Thyroid gland (tissue), 4 donors: ENCODE results near the gene LINC01488. TPM values are rescaled to one million over a fixed set of nuclear protein-coding genes. Genes with fewer than 3 reads are reported as not detected.

Experiments used
- DNase-seq, 2 donors: peaks; one replicate each; pipeline ENCODE4 v3.0.0-alpha.2; 2019
- H3K27ac ChIP-seq, 3 donors: fragments of 200-600 bp; sonication (generic); 1 replicate in 2 of 3; 2 replicates in 1 of 3; pipeline ENCODE4 v1.5.1; 2016 to 2019; ENCODE audit warnings: mild to moderate bottlenecking in 1 of 3, moderate library complexity in 1 of 3
- H3K27me3 ChIP-seq: fragments of 200-600 bp; sonication (generic); one replicate; pipeline ENCODE4 v1.5.1; 2019
- H3K36me3 ChIP-seq, 2 donors: fragments of 200-600 bp; sonication (generic); one replicate each; pipeline ENCODE4 v1.5.1; 2016 to 2019
- H3K4me1 ChIP-seq, 2 donors: fragments of 200-600 bp; sonication (generic); one replicate each; pipeline ENCODE4 v1.5.1; 2017 to 2019
- H3K4me3 ChIP-seq, 3 donors: fragments of 200-600 bp; sonication (generic); replicated peaks in 1 of 3; 1 replicate in 2 of 3; 2 replicates in 1 of 3; pipeline ENCODE4 v1.5.1; 2016; ENCODE audit warnings: mild to moderate bottlenecking in 1 of 3
- H3K9me3 ChIP-seq: fragments of 200-600 bp; sonication (generic); one replicate; pipeline ENCODE4 v1.5.1; 2017
- POLR2A ChIP-seq, 2 donors: fragments of 450-650 bp; IDR thresholded peaks; one replicate each; pipeline ENCODE4 v1.6.1; 2017; ENCODE audit warnings: antibody characterized with exemption in 2 of 2, mild to moderate bottlenecking in 2 of 2, moderate library complexity in 1 of 2
- WGBS, 2 donors: methylation state at CpG; one replicate each; pipeline ENCODE4 v1.1.5; 2017; 5-methylcytosine and 5-hydroxymethylcytosine counted together
- intact Hi-C: fragments of 100-400 bp; cut with DNase I; formaldehyde crosslinking; loops from one replicate; pipeline ENCODE4 v1.15.1; 2023
- total RNA-seq, 4 donors: library from RNA; depleted of rRNA; stranded (reverse); fragments of >200 nt; gene quantifications; one replicate each; pipeline ENCODE4 v1.2.3, GENCODE V29; 2016
- TF ChIP-seq, protein P1 (sequence below), 6 experiments: fragments of 200-600 bp in 3 of 6; fragments of 450-650 bp in 3 of 6; sonication (generic) in 3 of 6; IDR thresholded peaks; one replicate each; pipeline ENCODE4 v1.5.1; 2016 to 2019; ENCODE audit warnings: antibody characterized with exemption in 6 of 6, mild to moderate bottlenecking in 2 of 6, inconsistent platforms in 1 of 6, moderate library complexity in 1 of 6

Gene LINC01488
- total RNA-seq, 4 donors from 2014 or later, result not detected

- no peak for DNase-seq
Observed at GRCh38 chr11:69512136-69512535, 30.7 kb downstream of the LINC01488 start.

GRCh38 chr11:69512790-69513189 is 31.3 kb downstream of the LINC01488 start:
- DNase-seq, result no peak
- TF ChIP-seq POLR2A (IDR thresholded peaks at IDR 0.05), result no peak
- TF ChIP-seq, protein P1, sequence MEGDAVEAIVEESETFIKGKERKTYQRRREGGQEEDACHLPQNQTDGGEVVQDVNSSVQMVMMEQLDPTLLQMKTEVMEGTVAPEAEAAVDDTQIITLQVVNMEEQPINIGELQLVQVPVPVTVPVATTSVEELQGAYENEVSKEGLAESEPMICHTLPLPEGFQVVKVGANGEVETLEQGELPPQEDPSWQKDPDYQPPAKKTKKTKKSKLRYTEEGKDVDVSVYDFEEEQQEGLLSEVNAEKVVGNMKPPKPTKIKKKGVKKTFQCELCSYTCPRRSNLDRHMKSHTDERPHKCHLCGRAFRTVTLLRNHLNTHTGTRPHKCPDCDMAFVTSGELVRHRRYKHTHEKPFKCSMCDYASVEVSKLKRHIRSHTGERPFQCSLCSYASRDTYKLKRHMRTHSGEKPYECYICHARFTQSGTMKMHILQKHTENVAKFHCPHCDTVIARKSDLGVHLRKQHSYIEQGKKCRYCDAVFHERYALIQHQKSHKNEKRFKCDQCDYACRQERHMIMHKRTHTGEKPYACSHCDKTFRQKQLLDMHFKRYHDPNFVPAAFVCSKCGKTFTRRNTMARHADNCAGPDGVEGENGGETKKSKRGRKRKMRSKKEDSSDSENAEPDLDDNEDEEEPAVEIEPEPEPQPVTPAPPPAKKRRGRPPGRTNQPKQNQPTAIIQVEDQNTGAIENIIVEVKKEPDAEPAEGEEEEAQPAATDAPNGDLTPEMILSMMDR (IDR thresholded peaks at IDR 0.05), result no peak
- WGBS, 2 donors, result 83 to 89% methylated on average over 5 to 15 of the region's 16 CpGs

More at GRCh38 chr11:69512136-69512535, 30.7 kb downstream of the LINC01488 start:
- H3K27ac ChIP-seq, result no peak overlapping the region
- no peaks in the 10 kb centered on the region for H3K27me3 ChIP-seq
- peaks cover 0 to 12% of the 10 kb centered on the region in 2 donors for H3K4me1 ChIP-seq
- WGBS, 2 donors, result 79 to 89% methylated on average over 6 to 8 of the region's 8 CpGs
- TF ChIP-seq, protein P1 (IDR thresholded peaks at IDR 0.05), result no peak
- no peak for TF ChIP-seq POLR2A (IDR thresholded peaks at IDR 0.05)
- H3K4me3 ChIP-seq, result no peak overlapping the region
- no peaks in the 10 kb centered on the region for H3K36me3 ChIP-seq
- H3K9me3 ChIP-seq, result no peaks in the 10 kb centered on the region
- intact Hi-C loops, result no loop called here

DNA sequence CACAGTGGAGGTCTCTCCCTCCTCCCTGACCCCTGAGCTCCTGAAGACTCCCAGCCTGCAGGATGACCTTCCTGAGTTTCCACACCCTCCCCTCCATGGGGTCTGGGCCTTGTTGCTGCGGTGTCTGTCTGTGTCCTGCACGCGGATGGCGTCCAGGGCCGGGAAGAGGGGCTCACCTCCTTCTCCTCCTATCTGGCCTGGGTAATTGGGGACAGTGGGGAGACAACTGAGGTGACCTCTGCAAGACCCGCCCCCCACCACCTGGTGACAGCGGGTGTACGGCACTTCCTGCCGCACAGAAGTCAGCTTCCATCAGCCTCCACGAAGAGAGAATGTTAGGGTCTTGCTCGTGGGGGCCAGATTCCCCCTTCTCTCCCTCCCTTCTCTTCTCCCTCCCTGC is 31.7 kb downstream of the LINC01488 start:
- intact Hi-C loops, result no loop called here

More at GRCh38 chr11:69512790-69513189, 31.3 kb downstream of the LINC01488 start:
- intact Hi-C loops, result no loop called here
- no peak overlapping the region for H3K4me3 ChIP-seq
- no peaks in the 10 kb centered on the region for H3K9me3 ChIP-seq
- peaks cover 0 to 12% of the 10 kb centered on the region in 2 donors for H3K4me1 ChIP-seq
- no peaks in the 10 kb centered on the region for H3K27me3 ChIP-seq
- no peaks in the 10 kb centered on the region for H3K36me3 ChIP-seq
- H3K27ac ChIP-seq, result no peak overlapping the region

GRCh38 chr11:69513663-69514224 is 32.3 kb downstream of the LINC01488 start:
- no peaks in the 10 kb centered on the region for H3K9me3 ChIP-seq
- no peak for DNase-seq
- H3K27ac ChIP-seq, result no peak overlapping the region
- intact Hi-C loops, result no loop called here
- 94 to 97% methylated on average over 11 to 12 of the region's 12 CpGs for WGBS, 2 donors
- no peak for TF ChIP-seq POLR2A (IDR thresholded peaks at IDR 0.05)
- TF ChIP-seq, protein P1 (IDR thresholded peaks at IDR 0.05), result no peak
- H3K27me3 ChIP-seq, result no peaks in the 10 kb centered on the region
- no peak overlapping the region for H3K4me3 ChIP-seq
- H3K4me1 ChIP-seq, result peaks cover 0 to 12% of the 10 kb centered on the region in 2 donors
- H3K36me3 ChIP-seq, result no peaks in the 10 kb centered on the region

More for the DNA sequence above, 31.7 kb downstream of the LINC01488 start:
- no peak overlapping the region for H3K27ac ChIP-seq
- DNase-seq, result no peak
- H3K9me3 ChIP-seq, result no peaks in the 10 kb centered on the region
- H3K4me1 ChIP-seq, result peaks cover 0 to 12% of the 10 kb centered on the region in 2 donors
- TF ChIP-seq, protein P1 (IDR thresholded peaks at IDR 0.05), result no peak
- no peak for TF ChIP-seq POLR2A (IDR thresholded peaks at IDR 0.05)
- WGBS, 2 donors, result 91 to 95% methylated on average over 11 of the region's 11 CpGs
- no peaks in the 10 kb centered on the region for H3K36me3 ChIP-seq
- no peak overlapping the region for H3K4me3 ChIP-seq
- H3K27me3 ChIP-seq, result no peaks in the 10 kb centered on the region

GRCh38 chr11:69514771-69515170 is 33.3 kb downstream of the LINC01488 start:
- Histone ChIP-seq H3K9me3 (no peaks in the 10 kb centered on the region), H3K4me3 (no peak overlapping the region), H3K4me1 (peaks cover 0 to 6% of the 10 kb centered on the region in 2 donors), H3K36me3 (no peaks in the 10 kb centered on the region), H3K27ac (no peak overlapping the region), H3K27me3 (no peaks in the 10 kb centered on the region)
- TF ChIP-seq, protein P1 (IDR thresholded peaks at IDR 0.05), result no peak
- TF ChIP-seq POLR2A (IDR thresholded peaks at IDR 0.05), result no peak
- intact Hi-C loops, result no loop called here
- 89 to 96% methylated on average over 5 of the region's 5 CpGs for WGBS, 2 donors
- no peak for DNase-seq
